Endothelial cell of umbilical vein (primary cell): ENCODE measurements around the gene MERTK. TPM values are rescaled to one million over a fixed set of nuclear protein-coding genes. Genes with fewer than 3 reads are reported as not detected.

Experiments used
- BruUV-seq: library from RNA; stranded (reverse); fragments of 400-500 nt; replicated peaks from 2 replicates; lab custom pipeline; 2021; lab: Mats Ljungman, UMichigan
- CTCF ChIA-PET: fragments of 300-600, 350-600 bp; sonication (Branson Sonifier 250); formaldehyde crosslinking; loops from one replicate; lab custom pipeline; 2021; ENCODE audit warnings: antibody characterized with exemption, inconsistent platforms; lab: Charles Lee
- POLR2A ChIA-PET: fragments of 300-600, 350-600 bp; sonication (Branson Sonifier 250); formaldehyde crosslinking; loops from one replicate; lab custom pipeline; 2021; ENCODE audit warnings: antibody characterized with exemption, inconsistent platforms; lab: Charles Lee
- DNase-seq: peaks from one replicate; pipeline ENCODE4 v3.0.0-alpha.2; 2011; ENCODE audit warnings: low read depth, low spot score
- FAIRE-seq: peaks from 2 replicates; lab custom pipeline; 2011; peaks lifted over from hg19 to GRCh38; lab: Jason Lieb, UNC
- H2AFZ ChIP-seq: 2 replicates; pipeline ENCODE4 v1.6.0; 2012; ENCODE audit warnings: low read depth, low read length, control low read depth, inconsistent platforms
- H3K27ac ChIP-seq: 2 replicates; pipeline ENCODE4 v1.5.1; 2011; ENCODE audit warnings: low read depth, mild to moderate bottlenecking, control low read depth, low read length, moderate library complexity; ENCODE audit not compliant: insufficient read depth
- H3K27me3 ChIP-seq, 2 experiments: 2 replicates each; pipeline versions ENCODE4 v1.6.0 to v1.6.1; 2011; ENCODE audit warnings: low read length in 2 of 2, mixed read lengths in 1 of 2; ENCODE audit not compliant: control insufficient read depth in 2 of 2, insufficient read depth in 2 of 2
- H3K36me3 ChIP-seq, 2 experiments: 2 replicates in 1 of 2; 3 replicates in 1 of 2; pipeline ENCODE4 v1.5.1; 2011; ENCODE audit warnings: low read length in 2 of 2, mild to moderate bottlenecking in 1 of 2, moderate library complexity in 1 of 2; ENCODE audit not compliant: control insufficient read depth in 2 of 2, insufficient read depth in 2 of 2; ENCODE audit errors: extremely low read depth in 1 of 2
- H3K4me1 ChIP-seq: 3 replicates; pipeline ENCODE4 v1.5.1; 2011; ENCODE audit warnings: mild to moderate bottlenecking, low read length; ENCODE audit not compliant: control insufficient read depth, insufficient read depth; ENCODE audit errors: extremely low read depth
- H3K4me2 ChIP-seq: 2 replicates; pipeline ENCODE4 v1.6.1; 2011; ENCODE audit warnings: low read length, control low read depth, mixed read lengths; ENCODE audit not compliant: insufficient read depth
- H3K4me3 ChIP-seq, 3 experiments: fragments of 200-600 bp in 1 of 3; sonication (generic), shearing (Covaris generic) in 1 of 3; replicated peaks in 1 of 3; 2 replicates each; pipeline ENCODE4 v1.5.1; 2011 to 2016; ENCODE audit warnings: control low read depth in 3 of 3, low read length in 3 of 3, mild to moderate bottlenecking in 2 of 3, inconsistent platforms in 1 of 3, low read depth in 1 of 3, moderate library complexity in 1 of 3; ENCODE audit not compliant: insufficient read depth in 1 of 3
- H3K79me2 ChIP-seq: 2 replicates; pipeline ENCODE4 v1.6.0; 2012; ENCODE audit warnings: low read length, inconsistent platforms; ENCODE audit not compliant: control insufficient read depth, insufficient read depth
- H3K9ac ChIP-seq: replicated peaks from 2 replicates; pipeline ENCODE3; 2011; ENCODE audit warnings: low read length, control low read depth; ENCODE audit not compliant: insufficient read depth; ENCODE audit errors: extremely low read depth
- H3K9me1 ChIP-seq: replicated peaks from 3 replicates; pipeline ENCODE4 v1.6.0; 2011; ENCODE audit warnings: mild to moderate bottlenecking, low read length; ENCODE audit not compliant: control insufficient read depth, insufficient read depth; ENCODE audit errors: extremely low read depth
- H3K9me3 ChIP-seq: replicated peaks from 2 replicates; pipeline ENCODE4 v1.5.1; 2012; ENCODE audit warnings: low read length, inconsistent platforms; ENCODE audit not compliant: control insufficient read depth, insufficient read depth
- H4K20me1 ChIP-seq: replicated peaks from 2 replicates; pipeline ENCODE3; 2011; ENCODE audit warnings: mild to moderate bottlenecking, low read length; ENCODE audit not compliant: control insufficient read depth, insufficient read depth; ENCODE audit errors: extremely low read depth
- MYC ChIP-seq: IDR thresholded peaks from one replicate; pipeline ENCODE4 v1.6.1; 2011; ENCODE audit warnings: mild to moderate bottlenecking, low read depth, low read length
- POLR2A ChIP-seq: IDR thresholded peaks from 2 replicates; pipeline ENCODE4 v1.6.1; 2012; ENCODE audit warnings: low read depth, mild to moderate bottlenecking, control low read depth, low read length
- POLR2AphosphoS5 ChIP-seq: IDR thresholded peaks from 2 replicates; pipeline ENCODE4 v1.6.1; 2012; ENCODE audit warnings: low read depth, mild to moderate bottlenecking, control low read depth, low read length, moderate library complexity; ENCODE audit not compliant: insufficient read depth
- dilution Hi-C: fragments of 300-500 bp; cut with MboI; formaldehyde crosslinking; loops from one replicate; pipeline ENCODE4 v1.15.0; 2019; ENCODE audit warnings: low sequenced_read_pairs; ENCODE audit not compliant: extremely low pct_ligation_motif_present
- intact Hi-C: fragments of 100-400 bp; cut with micrococcal nuclease; formaldehyde crosslinking; loops from one replicate; pipeline ENCODE4 v1.10.0; 2022
- polyA plus RNA-seq, 4 experiments: library from polyadenylated mRNA; depleted of rRNA in 3 of 4; stranded (reverse) in 3 of 4; unstranded in 1 of 4; fragments of >200 nt; gene quantifications; 2 replicates each; pipeline versions ENCODE4 v1.2.1 to v1.2.3, GENCODE V29; 2011 to 2012; ENCODE audit warnings: missing spikeins in 1 of 4
- total RNA-seq: library from RNA; stranded (reverse); gene quantifications from 2 replicates; pipeline ENCODE4 v1.2.3, GENCODE V29; 2021

Gene MERTK
- total and polyA plus RNA-seq, 2 donors (not counting 3 experiments of a cell fraction or from before 2014, with no cell fraction given): 37.3 to 39.6 TPM

- TF ChIP-seq MYC (no peak), POLR2AphosphoS5 (peak; percentile 86), POLR2A (peak; percentile 89)
- Histone ChIP-seq H3K9me1 (no peaks in the 10 kb centered on the region), H3K36me3 (no peaks in the 10 kb centered on the region), H3K9me3 (no peaks in the 10 kb centered on the region), H3K4me3 (peak within 1 kb of the TSS; percentile 45 to 83 (median 81)), H2AFZ (peak within 1 kb of the TSS; percentile 84), H3K4me1 (peaks cover 22% of the 10 kb centered on the region), H3K79me2 (peaks cover 24% of the 10 kb centered on the region), H4K20me1 (no peaks in the 10 kb centered on the region), H3K27me3 (no peaks in the 10 kb centered on the region), H3K9ac (peak within 1 kb of the TSS; percentile 92), H3K27ac (peak within 1 kb of the TSS; percentile 71), H3K4me2 (peak within 1 kb of the TSS; percentile 95)
- FAIRE-seq (peak; percentile 91), DNase-seq (peak; percentile 99)
- TSS peak; percentile 51 for BruUV-seq
- intact Hi-C loops: loop anchor here (5.0 kb wide), 4 partner anchors 52 to 527 kb away; partner anchors contain the start of genes CHCHD5, ZC3H6 and ZC3H8
- CTCF ChIA-PET: interaction anchor here (0.6 to 1.7 kb wide), 8 partner anchors 20 to 167 kb away, joined by 3 to 8 read pairs (median 4); partner anchors contain the start of genes FBLN7 and MERTK
- dilution Hi-C loops: no loop called here
- POLR2A ChIA-PET: interaction anchor here (0.7 to 1.7 kb wide), 4 partner anchors 15 to 157 kb away, joined by 3 to 11 read pairs (median 4); partner anchors contain the start of gene MERTK
Measured at GRCh38 chr2:112054847-112055729, 156.7 kb downstream of the MERTK start, which contains the start of gene TMEM87B. TSS of gene TMEM87B (plus strand) at chr2:112055269. CDS start at chr2:112055592, 323 bp downstream.
